Astrocyte (in vitro differentiated cells and primary cell): ENCODE results near the gene ANKRD33B. TPM values are rescaled to one million over a fixed set of nuclear protein-coding genes. Genes with fewer than 3 reads are reported as not detected.

Source experiments
- DNase-seq: peaks from one replicate; pipeline ENCODE4 v3.0.0-alpha.2; 2010; ENCODE audit warnings: low read depth
- FAIRE-seq: peaks from 2 replicates; lab custom pipeline; 2011; peaks lifted over from hg19 to GRCh38; lab: Jason Lieb, UNC
- H2AFZ ChIP-seq: 2 replicates; pipeline ENCODE4 v1.6.0; 2012; ENCODE audit warnings: low read depth, low read length, inconsistent platforms
- H3K27ac ChIP-seq: 2 replicates; pipeline ENCODE4 v1.5.1; 2011; ENCODE audit warnings: low read depth, low read length, inconsistent platforms
- H3K27me3 ChIP-seq: 2 replicates; pipeline ENCODE4 v1.6.0; 2011; ENCODE audit warnings: low read length, inconsistent platforms; ENCODE audit not compliant: insufficient read depth
- H3K36me3 ChIP-seq: 2 replicates; pipeline ENCODE4 v1.5.1; 2011; ENCODE audit warnings: low read length, inconsistent platforms; ENCODE audit not compliant: insufficient read depth
- H3K4me1 ChIP-seq: 2 replicates; pipeline ENCODE4 v1.5.1; 2011; ENCODE audit warnings: low read length, inconsistent platforms; ENCODE audit not compliant: insufficient read depth
- H3K4me2 ChIP-seq: 2 replicates; pipeline ENCODE4 v1.6.0; 2012; ENCODE audit warnings: low read length, inconsistent platforms
- H3K4me3 ChIP-seq: 2 replicates; pipeline ENCODE4 v1.5.1; 2011; ENCODE audit warnings: low read depth, mild to moderate bottlenecking, low read length, inconsistent platforms; ENCODE audit not compliant: insufficient read depth
- H3K79me2 ChIP-seq: 2 replicates; pipeline ENCODE4 v1.6.0; 2012; ENCODE audit warnings: mild to moderate bottlenecking, low read length, inconsistent platforms; ENCODE audit not compliant: insufficient read depth
- H3K9ac ChIP-seq: 2 replicates; pipeline ENCODE4 v1.6.0; 2012; ENCODE audit warnings: mild to moderate bottlenecking, low read length, inconsistent platforms
- H3K9me3 ChIP-seq: 2 replicates; pipeline ENCODE4 v1.5.1; 2012; ENCODE audit warnings: low read depth, mild to moderate bottlenecking, low read length, inconsistent platforms; ENCODE audit not compliant: insufficient read depth
- H4K20me1 ChIP-seq: 2 replicates; pipeline ENCODE4 v1.6.0; 2012; ENCODE audit warnings: low read length, inconsistent platforms; ENCODE audit not compliant: insufficient read depth
- H3K27ac Mint-ChIP-seq: one replicate; pipeline ENCODE4 v1.8.0; 2021; ENCODE audit warnings: mild to moderate bottlenecking, mixed read lengths; ENCODE audit not compliant: unreplicated experiment
- H3K27me3 Mint-ChIP-seq: one replicate; pipeline ENCODE4 v1.8.0; 2021; ENCODE audit warnings: low read depth, mixed read lengths; ENCODE audit not compliant: unreplicated experiment
- H3K36me3 Mint-ChIP-seq: one replicate; pipeline ENCODE4 v1.8.0; 2021; ENCODE audit warnings: low read depth, mixed read lengths; ENCODE audit not compliant: unreplicated experiment
- H3K4me1 Mint-ChIP-seq: one replicate; pipeline ENCODE4 v1.8.0; 2021; ENCODE audit warnings: low read depth, mixed read lengths; ENCODE audit not compliant: unreplicated experiment
- H3K4me3 Mint-ChIP-seq: one replicate; pipeline ENCODE4 v1.8.0; 2021; ENCODE audit warnings: mild to moderate bottlenecking, moderate library complexity, mixed read lengths; ENCODE audit not compliant: unreplicated experiment
- H3K9me3 Mint-ChIP-seq: one replicate; pipeline ENCODE4 v1.8.0; 2021; ENCODE audit warnings: mild to moderate bottlenecking, mixed read lengths; ENCODE audit not compliant: unreplicated experiment
- EZH2 ChIP-seq: IDR thresholded peaks from 2 replicates; pipeline ENCODE4 v1.6.1; 2012; ENCODE audit warnings: mild to moderate bottlenecking, low read length, inconsistent platforms; ENCODE audit not compliant: insufficient read depth
- total RNA-seq: library from RNA; stranded (reverse); gene quantifications from 2 replicates; pipeline ENCODE4 v1.2.1, GENCODE V29; 2021
- TF ChIP-seq, protein P1 (sequence below): IDR thresholded peaks from 2 replicates; pipeline ENCODE4 v1.5.1; 2011; ENCODE audit warnings: low read depth, mild to moderate bottlenecking, inconsistent platforms, low read length, moderate library complexity; ENCODE audit not compliant: insufficient read depth

The ANKRD33B gene
- total RNA-seq, 1 donor from 2014 or later: 22.7 TPM

GRCh38 chr5:10676224-10676623 is 112.4 kb downstream of the ANKRD33B start:
- Histone ChIP-seq H4K20me1 (peaks cover 6% of the 10 kb centered on the region), H3K4me2 (no peak overlapping the region), H3K4me3 (no peak overlapping the region), H3K36me3 (peaks cover 13% of the 10 kb centered on the region), H3K9me3 (no peaks in the 10 kb centered on the region), H3K4me1 (no peaks in the 10 kb centered on the region), H2AFZ (no peak overlapping the region), H3K27ac (no peak overlapping the region), H3K9ac (no peak overlapping the region), H3K79me2 (no peaks in the 10 kb centered on the region), H3K27me3 (no peaks in the 10 kb centered on the region)
- Mint-ChIP-seq H3K36me3 (peaks cover 36% of the 10 kb centered on the region), H3K9me3 (peaks cover 5% of the 10 kb centered on the region), H3K27ac (no peak overlapping the region), H3K4me3 (no peak overlapping the region), H3K27me3 (peaks cover 8% of the 10 kb centered on the region), H3K4me1 (peaks cover 8% of the 10 kb centered on the region)
- no peak for FAIRE-seq
- TF ChIP-seq, protein P1, sequence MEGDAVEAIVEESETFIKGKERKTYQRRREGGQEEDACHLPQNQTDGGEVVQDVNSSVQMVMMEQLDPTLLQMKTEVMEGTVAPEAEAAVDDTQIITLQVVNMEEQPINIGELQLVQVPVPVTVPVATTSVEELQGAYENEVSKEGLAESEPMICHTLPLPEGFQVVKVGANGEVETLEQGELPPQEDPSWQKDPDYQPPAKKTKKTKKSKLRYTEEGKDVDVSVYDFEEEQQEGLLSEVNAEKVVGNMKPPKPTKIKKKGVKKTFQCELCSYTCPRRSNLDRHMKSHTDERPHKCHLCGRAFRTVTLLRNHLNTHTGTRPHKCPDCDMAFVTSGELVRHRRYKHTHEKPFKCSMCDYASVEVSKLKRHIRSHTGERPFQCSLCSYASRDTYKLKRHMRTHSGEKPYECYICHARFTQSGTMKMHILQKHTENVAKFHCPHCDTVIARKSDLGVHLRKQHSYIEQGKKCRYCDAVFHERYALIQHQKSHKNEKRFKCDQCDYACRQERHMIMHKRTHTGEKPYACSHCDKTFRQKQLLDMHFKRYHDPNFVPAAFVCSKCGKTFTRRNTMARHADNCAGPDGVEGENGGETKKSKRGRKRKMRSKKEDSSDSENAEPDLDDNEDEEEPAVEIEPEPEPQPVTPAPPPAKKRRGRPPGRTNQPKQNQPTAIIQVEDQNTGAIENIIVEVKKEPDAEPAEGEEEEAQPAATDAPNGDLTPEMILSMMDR: no peak
- no peak for TF ChIP-seq EZH2
- no peak for DNase-seq

DNA sequence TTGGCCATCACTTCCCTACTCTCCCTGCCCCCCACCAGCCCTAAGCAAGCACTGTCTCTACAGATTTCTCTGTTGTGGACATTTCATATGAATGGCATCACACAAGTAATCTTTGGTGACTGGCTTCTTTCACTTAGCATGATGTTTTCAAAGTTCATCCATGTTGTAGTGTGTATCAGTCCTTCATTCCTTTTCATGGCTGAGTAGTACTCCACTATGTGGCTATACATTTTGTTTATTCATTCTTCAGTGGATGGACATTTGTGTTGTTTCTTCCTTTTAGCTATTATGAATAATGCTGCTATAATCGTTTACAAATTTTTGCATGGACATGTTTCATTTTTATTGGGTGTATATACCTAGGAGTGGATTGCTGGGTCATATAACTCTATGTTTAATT is 113.1 kb downstream of the ANKRD33B start:
- Mint-ChIP-seq H3K9me3 (peaks cover 5% of the 10 kb centered on the region), H3K36me3 (peaks cover 36% of the 10 kb centered on the region), H3K4me3 (no peak overlapping the region), H3K4me1 (peaks cover 8% of the 10 kb centered on the region), H3K27ac (no peak overlapping the region), H3K27me3 (peaks cover 8% of the 10 kb centered on the region)
- Histone ChIP-seq H3K79me2 (no peaks in the 10 kb centered on the region), H2AFZ (no peak overlapping the region), H3K9me3 (no peaks in the 10 kb centered on the region), H3K4me3 (no peak overlapping the region), H3K4me2 (no peak overlapping the region), H3K36me3 (peaks cover 13% of the 10 kb centered on the region), H3K27me3 (no peaks in the 10 kb centered on the region), H3K9ac (no peak overlapping the region), H3K27ac (no peak overlapping the region), H4K20me1 (peaks cover 6% of the 10 kb centered on the region), H3K4me1 (no peaks in the 10 kb centered on the region)
- FAIRE-seq (no peak), DNase-seq (no peak)
- TF ChIP-seq, protein P1: no peak
- TF ChIP-seq EZH2: no peak

DNA sequence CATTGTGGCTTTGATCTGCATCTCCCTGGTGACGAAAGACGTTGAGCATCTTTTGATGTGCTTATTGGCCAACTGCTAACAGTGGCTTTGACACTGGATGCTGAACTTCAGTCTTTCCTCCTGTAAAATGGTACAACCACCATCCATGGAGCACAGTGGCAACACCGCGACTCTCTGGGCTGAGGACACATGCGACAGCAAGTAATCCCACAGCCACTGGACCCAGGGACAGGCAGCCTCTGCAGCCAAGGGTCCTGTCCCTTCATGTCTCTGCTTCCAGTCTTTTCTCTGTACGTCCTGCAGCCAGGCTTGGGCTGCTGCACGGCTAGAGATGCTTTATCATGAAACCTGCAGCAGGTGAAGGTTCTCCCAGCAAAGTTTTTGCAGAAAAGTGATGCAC is 113.7 kb downstream of the ANKRD33B start:
- no peak overlapping the region for H3K4me3 Mint-ChIP-seq
- H3K4me3 ChIP-seq: no peak overlapping the region
- H3K27me3 ChIP-seq: no peaks in the 10 kb centered on the region
- peaks cover 8% of the 10 kb centered on the region for H3K27me3 Mint-ChIP-seq
- no peak overlapping the region for H3K27ac ChIP-seq
- peaks cover 36% of the 10 kb centered on the region for H3K36me3 Mint-ChIP-seq
- no peak overlapping the region for H3K27ac Mint-ChIP-seq
- H2AFZ ChIP-seq: no peak overlapping the region
- no peak overlapping the region for H3K9ac ChIP-seq
- peaks cover 6% of the 10 kb centered on the region for H4K20me1 ChIP-seq
- H3K79me2 ChIP-seq: no peaks in the 10 kb centered on the region
- no peaks in the 10 kb centered on the region for H3K4me1 ChIP-seq
- H3K4me2 ChIP-seq: no peak overlapping the region
- H3K4me1 Mint-ChIP-seq: peaks cover 8% of the 10 kb centered on the region
- no peaks in the 10 kb centered on the region for H3K9me3 ChIP-seq
- DNase-seq (no peak), FAIRE-seq (no peak)
- peaks cover 5% of the 10 kb centered on the region for H3K9me3 Mint-ChIP-seq
- peaks cover 13% of the 10 kb centered on the region for H3K36me3 ChIP-seq
- TF ChIP-seq, protein P1: no peak
- TF ChIP-seq EZH2: no peak
